ENCODE measurements around the gene ABI2.

DNA sequence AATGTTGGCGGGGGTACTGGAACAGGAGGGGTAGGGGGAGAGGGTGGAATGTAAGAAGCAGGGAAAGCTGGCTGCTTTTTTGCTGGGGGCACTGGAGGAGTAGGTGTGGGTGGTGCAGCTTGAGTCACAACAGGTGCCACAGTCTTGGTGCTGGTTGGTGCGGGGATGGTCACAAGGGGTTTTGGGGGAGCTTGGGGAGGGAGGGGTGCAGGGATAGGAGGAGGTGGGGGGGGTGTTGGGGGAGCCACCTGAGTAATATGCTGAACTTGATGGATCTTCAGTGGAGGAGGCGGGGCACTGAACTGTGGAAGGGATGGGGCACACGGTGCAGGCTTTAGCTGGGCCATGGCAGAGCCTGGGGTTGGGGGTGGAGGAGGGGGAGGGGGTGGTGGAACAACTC, 112.5 kb downstream of the ABI2 start:
- TF ChIP-seq, protein P1, sequence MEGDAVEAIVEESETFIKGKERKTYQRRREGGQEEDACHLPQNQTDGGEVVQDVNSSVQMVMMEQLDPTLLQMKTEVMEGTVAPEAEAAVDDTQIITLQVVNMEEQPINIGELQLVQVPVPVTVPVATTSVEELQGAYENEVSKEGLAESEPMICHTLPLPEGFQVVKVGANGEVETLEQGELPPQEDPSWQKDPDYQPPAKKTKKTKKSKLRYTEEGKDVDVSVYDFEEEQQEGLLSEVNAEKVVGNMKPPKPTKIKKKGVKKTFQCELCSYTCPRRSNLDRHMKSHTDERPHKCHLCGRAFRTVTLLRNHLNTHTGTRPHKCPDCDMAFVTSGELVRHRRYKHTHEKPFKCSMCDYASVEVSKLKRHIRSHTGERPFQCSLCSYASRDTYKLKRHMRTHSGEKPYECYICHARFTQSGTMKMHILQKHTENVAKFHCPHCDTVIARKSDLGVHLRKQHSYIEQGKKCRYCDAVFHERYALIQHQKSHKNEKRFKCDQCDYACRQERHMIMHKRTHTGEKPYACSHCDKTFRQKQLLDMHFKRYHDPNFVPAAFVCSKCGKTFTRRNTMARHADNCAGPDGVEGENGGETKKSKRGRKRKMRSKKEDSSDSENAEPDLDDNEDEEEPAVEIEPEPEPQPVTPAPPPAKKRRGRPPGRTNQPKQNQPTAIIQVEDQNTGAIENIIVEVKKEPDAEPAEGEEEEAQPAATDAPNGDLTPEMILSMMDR (conservative IDR thresholded peaks at IDR 0.05 in 1 of 2, IDR thresholded peaks at IDR 0.05 in 1 of 2; ENCODE audit: extremely low read depth in 1 of 2, insufficient read depth in 1 of 2, low read depth in 1 of 2, low read length in 2 of 2) = no peak
- TF ChIP-seq EZH2 (IDR thresholded peaks at IDR 0.05; ENCODE audit: borderline replicate concordance, low read length) = no peak
